ENCODE measurements around the gene POU3F2.

POU3F2 gene

GRCh38 chr6:98843271-98844243, 9.2 kb downstream of the POU3F2 start:
- DNase-seq (ENCODE audit: low read depth in 3 of 3): no peak

- DNase-seq (ENCODE audit: low read depth in 3 of 3): no peak
These were observed 10.2 kb downstream of the POU3F2 start for GRCh38 chr6:98844244-98845210.

GRCh38 chr6:98845211-98846020, 11.0 kb downstream of the POU3F2 start:
- DNase-seq (ENCODE audit: low read depth in 3 of 3): peak in 2 of 3 experiments; percentile 38 to 40

GRCh38 chr6:98846021-98846380, 11.6 kb downstream of the POU3F2 start:
- no peak for DNase-seq (ENCODE audit: low read depth in 3 of 3)

- DNase-seq (ENCODE audit: low read depth in 3 of 3): no peak
These were observed 13.0 kb downstream of the POU3F2 start for GRCh38 chr6:98847416-98847778.

- DNase-seq (ENCODE audit: low read depth in 3 of 3): no peak
These were observed 13.6 kb downstream of the POU3F2 start for GRCh38 chr6:98847779-98848538.

- no peak for DNase-seq (ENCODE audit: low read depth in 3 of 3)
These were observed 14.3 kb downstream of the POU3F2 start for GRCh38 chr6:98848539-98849242.

GRCh38 chr6:98864497-98864896, 30.1 kb downstream of the POU3F2 start:
- DNase-seq (ENCODE audit: low read depth in 3 of 3): no peak

GRCh38 chr6:98871057-98871456, 36.7 kb downstream of the POU3F2 start:
- no peak for DNase-seq (ENCODE audit: low read depth in 3 of 3)

GRCh38 chr6:98871821-98872220, 37.4 kb downstream of the POU3F2 start:
- no peak for DNase-seq (ENCODE audit: low read depth in 3 of 3)

- no peak for DNase-seq (ENCODE audit: low read depth in 3 of 3)
These were observed 41.0 kb downstream of the POU3F2 start for GRCh38 chr6:98875375-98875774.

GRCh38 chr6:98877250-98877649, 42.9 kb downstream of the POU3F2 start:
- DNase-seq (ENCODE audit: low read depth in 3 of 3): no peak

GRCh38 chr6:98880486-98880885, 46.1 kb downstream of the POU3F2 start:
- DNase-seq (ENCODE audit: low read depth in 3 of 3): no peak

- no peak for DNase-seq (ENCODE audit: low read depth in 3 of 3)
These were observed 51.0 kb downstream of the POU3F2 start for GRCh38 chr6:98885330-98885729.

GRCh38 chr6:98887650-98888049, 53.3 kb downstream of the POU3F2 start:
- no peak for DNase-seq (ENCODE audit: low read depth in 3 of 3)
